HG03139 (cell line): ENCODE results near the gene S100A12.

Experiments
- ATAC-seq: cut with Tn5 transposase; IDR thresholded peaks from one replicate; pipeline ENCODE4 v1.9.1; 2021; ENCODE audit not compliant: unreplicated experiment

The S100A12 gene

DNA sequence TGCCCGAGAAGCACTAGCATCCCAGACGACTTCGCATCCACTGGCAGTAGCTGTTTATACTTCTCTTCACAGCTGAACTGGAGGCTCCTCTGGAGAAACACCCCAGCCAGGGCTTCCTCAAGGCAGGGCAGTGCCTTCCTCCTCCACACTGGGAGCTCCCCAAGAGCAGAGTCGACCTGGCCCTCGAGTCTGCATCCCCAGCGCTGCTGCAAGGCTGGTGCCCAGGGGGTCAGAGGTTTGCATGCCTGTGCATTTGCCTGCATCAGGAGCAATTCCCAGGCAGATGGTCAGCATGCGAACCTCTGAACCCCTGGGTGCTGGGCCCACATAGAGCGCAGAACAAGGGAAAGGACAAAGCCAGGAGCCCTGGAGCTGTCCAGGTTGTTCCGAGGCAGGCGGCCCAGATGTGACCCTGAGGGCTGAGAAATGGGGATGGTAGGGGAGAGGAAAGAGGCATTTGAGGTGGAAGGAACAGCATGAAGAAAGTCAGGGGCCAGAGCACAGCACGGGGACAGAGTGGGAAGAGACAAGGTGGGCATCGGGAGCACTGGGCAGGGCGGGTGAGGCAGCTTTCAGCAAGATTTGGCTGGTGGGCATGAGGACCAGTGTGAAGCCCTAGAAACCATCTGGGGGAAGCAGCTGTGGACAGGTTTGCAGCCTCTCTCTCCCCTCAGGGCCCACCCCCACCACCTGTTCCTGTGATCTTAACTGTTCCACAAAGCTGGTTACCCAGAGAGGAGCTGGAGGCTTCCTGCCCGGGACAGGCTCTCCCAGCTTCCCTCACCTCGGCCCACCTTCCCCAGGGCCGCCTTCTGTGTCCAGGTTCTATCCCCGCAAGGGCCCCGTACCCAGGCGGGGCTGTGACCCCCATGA, 21.9 kb upstream of the S100A12 start:
- no peak for ATAC-seq

DNA sequence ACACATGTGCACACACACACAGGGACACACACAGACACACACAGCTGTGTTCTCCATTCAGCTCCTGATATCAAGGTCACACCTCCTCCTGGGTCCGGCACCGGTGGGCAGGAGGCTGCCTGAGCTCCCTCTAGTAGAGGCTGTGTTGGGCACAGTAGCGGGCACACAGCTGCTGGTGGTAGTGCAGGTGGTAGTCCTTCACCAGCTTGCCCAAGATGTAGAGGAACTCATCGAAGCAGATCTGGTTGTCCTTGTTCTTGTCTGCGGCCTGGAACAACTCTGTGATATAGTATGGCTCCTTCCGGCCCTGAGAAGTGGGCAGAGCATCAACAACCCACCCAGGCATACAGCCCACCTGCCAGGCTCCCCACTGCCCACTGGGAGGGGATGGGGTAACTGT, 21.0 kb upstream of the S100A12 start:
- no peak for ATAC-seq

DNA sequence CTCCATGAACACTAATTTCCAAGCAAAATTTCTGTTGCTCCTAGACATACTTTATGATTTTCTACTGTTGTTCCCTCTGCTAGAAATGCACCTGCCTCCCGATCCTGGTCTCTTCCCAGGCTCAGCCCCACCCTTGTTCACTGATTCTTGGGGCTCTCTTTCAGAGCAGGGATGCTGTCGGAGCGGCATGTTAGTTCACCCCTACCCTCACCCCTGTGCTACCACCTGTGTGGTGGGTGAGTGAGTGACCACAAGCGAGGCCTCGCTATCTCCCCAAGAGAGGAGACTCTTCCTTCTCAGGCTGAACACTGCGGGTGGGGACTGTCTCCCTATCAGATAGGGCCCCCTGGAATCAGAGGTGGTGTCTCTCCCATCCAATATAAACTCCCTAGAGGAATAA, 20.4 kb upstream of the S100A12 start:
- no peak for ATAC-seq

DNA sequence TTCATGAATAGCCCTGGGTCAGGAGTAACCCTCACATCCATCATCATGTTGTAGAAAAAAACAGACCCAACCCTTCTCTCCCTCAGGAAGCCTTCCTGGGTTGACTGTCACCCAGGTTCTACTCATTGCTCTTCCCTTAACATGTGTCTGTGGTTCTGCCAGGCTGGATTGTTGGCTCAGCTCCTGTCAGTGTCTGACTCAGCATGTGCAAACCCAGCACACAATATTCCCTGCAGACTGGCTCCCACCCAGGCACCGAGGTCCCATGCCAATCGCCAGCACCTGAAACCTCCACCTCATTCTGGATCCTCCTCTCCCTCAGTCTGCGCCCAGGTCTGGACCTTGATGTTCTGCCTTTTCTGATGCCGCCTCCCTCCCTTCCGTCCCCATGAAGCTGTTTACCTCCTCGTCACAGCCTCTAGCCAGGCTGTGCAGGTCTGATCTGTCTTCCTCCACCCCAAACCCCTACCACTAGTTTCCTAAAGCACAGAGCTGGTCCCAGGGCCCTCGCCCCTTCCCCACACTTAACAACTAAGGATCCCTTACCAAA, 19.8 kb upstream of the S100A12 start:
- no peak for ATAC-seq

DNA sequence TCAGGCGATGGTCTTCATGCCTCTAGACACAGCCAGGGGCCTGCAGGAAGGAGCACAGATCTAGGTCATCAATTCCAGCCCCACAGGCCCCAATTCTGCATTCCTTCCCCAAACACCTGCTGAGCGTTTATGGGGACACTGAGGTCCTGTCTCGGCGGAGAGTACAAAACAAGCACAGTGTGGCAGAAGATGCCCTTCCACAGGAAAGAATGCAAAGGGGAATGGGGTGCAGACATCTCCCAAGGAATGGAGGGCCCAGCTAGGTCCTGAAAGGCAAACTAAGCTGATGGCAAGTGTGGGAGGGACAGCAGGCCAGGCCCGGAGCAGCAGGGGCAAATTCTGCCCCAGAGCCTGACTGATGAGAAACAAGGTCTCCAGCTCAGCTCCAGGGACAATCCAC, 19.0 kb upstream of the S100A12 start:
- no peak for ATAC-seq

DNA sequence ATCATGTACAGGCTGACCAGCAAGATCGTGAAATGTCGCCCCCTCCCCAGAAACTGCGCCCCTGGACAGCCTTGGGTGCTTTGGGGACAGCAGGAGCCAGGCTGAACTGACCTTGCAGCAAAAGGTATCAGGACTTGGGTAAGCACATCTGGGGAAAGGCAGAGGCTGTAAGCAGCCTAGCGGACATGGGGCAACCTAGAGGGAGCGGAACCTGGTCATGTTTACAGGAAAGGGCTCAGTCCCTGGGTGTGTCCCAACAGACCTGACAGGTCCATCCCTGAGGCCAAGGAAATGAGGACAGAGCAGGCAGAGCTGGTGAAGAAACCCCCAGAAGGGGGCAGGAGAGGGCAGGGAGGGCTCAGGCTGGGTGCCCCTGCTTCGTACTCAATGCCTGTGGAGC, 18.5 kb upstream of the S100A12 start:
- ATAC-seq = no peak

DNA sequence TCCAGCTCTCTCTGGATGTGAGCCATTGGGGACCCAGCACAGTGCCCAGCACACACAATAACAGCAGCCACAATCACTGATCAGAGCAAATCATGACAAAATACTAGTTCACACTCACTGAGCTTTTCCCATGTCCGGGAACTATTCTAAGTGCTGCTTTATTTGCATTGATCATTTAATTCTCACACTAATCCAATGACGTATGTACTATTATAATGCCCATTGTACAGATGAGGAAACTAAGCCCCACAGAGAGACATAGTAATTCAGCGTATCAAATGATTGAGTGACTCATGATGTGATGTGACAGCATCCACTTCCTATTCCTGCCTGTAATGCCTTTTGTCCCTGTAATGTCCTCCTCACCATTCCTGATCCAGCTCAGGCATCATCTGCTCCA, 17.4 kb upstream of the S100A12 start:
- no peak for ATAC-seq

DNA sequence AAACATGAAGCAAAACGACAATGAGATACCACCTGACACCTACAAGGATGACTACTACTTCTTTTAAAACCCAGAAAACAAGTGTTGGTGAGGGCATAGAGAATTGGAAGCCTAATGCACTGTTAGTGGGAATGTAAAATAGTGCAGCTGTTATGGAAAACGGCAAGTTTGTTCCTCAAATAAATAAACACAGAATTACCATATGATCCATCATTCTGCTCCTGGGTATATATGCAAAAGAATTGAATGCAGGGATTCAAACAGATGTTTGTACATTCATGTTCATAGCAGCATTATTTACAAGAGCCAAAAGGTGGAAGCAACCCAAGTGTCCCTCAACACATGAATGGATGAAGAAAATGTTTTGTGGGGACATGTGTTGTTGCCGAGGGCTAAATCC, 16.8 kb upstream of the S100A12 start:
- no peak for ATAC-seq

DNA sequence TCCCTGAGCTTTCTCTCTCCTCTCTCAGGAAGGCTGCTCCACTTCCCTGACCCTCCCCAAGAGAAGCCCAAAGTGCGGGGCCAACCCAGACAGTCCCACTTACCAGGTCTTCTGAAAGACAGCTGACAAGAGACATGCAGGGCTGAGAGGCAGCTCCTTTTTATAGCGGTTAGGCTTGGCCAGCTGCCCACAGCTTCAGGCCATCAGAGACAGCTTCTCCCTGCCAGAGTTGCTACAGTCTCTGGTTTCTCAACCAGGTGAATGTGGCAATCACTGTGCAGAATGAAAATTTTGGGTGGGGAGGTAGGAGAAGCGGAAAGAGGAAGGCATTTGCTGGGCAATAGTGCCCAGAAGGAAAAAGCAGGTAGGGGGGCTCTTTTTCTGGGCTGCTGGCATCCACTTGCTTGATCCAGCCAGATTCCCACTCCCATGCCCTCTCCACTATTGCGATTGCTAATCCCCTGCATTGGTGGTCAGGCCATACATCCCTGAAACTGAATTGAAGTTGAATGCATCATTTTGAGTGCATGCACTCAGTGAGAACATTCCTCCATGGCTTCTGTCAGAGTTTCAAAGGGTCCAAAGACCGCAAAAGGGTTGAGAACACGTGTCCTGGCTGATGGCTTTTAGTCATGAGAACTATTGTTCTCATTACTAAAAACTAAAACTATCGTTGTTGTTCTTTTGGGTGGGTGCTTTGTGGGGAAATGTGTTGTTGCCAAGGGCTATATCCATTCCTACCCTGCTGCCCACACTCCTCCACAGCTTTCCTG, 15.7 kb upstream of the S100A12 start, which contains the start of gene S100A8:
Gene S100A8 (minus strand): TSS at position 136 of the 773 bp plus-strand sequence. CDS start 538 bp downstream, outside the sequence.
- no peak for ATAC-seq

DNA sequence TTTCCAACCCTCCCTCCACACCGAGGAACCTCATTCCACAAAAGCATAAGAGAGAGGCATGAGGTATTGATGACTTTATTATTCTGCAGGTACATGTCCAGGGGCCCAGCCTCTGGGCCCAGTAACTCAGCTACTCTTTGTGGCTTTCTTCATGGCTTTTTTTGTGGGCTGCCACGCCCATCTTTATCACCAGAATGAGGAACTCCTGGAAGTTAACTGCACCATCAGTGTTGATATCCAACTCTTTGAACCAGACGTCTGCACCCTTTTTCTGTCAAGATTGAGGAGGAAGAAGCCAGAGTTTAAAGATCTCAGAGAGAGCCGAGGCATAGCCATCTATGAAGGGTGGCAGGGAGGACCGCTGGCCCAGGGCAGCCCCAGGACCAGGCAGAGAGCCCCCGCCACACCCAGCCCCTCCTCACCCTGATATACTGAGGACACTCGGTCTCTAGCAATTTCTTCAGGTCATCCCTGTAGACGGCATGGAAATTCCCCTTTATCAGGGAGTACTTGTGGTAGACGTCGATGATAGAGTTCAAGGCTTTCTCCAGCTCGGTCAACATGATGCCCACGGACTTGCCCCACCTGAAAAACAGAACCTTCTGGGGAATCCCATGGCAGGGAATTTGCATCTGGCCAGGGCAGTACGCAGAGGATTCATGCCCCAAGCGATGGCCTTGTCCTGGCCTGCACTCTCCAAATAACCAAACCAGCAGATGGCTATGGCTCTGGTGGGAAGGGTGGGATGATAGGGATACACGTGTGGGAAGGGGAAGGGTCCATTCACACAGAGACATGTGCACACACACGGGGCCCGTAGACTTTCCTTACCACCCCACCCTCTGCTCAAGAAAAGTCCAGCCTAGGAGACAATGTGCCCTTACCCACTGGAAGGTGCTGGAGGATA, 14.8 kb upstream of the S100A12 start:
- no peak for ATAC-seq

DNA sequence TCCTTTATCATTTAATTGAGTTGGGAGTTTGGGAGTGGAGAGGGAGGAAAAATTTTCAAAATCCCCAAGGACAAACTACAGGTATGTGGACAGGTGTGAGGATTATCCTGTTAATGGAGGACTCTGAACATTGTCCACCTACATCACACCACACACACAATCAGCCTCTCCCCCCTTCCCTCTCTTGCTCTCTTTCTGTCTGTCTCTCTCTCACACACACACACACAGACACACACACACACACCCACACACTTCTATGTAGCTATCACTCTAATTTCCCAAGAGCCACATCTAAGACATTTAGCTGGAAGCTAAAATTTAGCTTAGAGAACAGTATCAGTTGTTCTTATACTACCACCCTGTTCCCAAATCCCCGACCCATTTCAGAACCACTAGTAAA, 14.0 kb upstream of the S100A12 start:
- ATAC-seq = no peak

DNA sequence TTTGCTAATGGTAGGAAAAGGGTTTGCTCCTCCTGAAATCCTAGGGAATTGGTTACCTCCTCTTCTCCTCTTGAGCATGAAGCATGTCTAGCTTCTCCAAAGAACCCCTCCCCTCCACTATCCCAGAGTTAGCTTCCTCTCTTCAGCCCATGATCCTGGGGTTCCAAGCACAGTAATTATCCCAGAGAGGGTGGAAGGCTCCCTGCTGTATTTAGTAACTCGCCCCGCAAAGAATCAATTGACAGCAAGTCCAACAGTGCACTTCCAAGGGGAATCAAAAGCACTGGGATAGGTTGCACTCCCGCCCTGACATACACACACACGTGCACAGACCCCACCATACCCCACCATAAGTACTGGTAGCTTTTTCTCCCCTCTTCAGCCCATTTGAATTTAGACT, 12.4 kb upstream of the S100A12 start:
- ATAC-seq = no peak

DNA sequence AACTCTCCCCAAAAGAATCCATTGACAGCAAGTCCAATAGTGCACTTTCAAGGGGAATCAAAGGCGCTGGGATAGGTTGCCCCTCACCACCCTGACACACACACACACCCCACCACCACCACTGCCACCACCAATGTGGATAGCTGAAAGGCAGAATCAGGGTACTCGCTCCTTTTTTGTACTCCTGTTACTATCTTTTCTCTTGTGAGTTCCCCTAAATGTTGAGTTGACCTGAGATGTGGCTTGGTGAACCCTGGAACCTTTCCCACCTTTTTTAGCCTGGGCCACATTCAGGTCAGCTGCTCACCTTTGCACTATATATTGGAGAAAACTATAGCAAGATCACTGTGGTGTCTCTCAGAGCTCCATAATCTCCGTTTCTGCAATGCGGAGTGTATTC, 11.6 kb upstream of the S100A12 start:
- no peak for ATAC-seq

DNA sequence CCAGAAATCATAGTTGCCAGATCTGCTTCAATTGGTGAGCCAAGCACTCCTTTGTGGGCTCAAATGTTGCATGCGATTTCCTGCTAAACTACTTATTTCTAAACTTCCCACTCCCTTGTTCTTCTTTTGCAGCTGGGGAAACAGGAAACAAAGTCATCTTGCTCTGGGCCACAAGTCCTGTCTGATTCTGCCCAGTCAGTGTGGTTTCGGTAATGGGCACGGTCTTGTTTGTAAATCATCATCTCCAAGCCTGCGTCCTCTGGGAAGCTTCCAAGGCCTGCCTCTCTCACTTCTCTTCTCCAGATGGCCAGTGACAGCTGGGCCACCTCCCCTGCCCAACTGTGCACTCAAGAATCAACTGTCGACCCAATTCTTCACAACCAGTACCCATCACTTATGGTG, 11.1 kb upstream of the S100A12 start:
- ATAC-seq = no peak

DNA sequence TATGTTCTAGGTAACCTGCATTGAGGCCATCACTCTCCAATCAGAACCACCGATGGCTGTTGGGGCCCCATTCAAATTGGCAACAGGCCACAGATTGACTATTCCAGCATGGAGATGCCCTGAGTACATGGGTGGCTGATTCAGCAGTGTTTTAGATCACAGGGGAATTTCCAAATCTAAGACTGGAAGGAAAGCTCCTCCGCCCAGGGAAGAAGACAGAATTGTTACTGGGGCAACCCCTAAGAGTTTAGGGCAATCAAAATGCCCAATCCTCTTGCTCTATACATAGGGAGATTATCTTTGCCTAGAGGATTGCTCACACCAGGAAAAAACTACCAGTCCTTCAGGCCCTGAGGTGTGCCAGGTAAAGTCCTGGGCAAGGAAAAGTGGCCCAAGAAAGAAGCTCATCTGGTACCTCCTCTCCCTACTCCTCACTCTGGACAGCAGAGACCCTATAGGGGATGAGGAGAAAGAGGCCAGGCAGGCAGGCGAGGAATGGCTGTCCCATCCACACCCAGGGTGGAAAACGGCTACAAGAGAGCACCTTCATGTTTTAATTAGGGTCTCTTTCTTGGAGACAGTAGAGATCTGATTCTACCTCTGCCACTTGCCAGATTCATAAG, 9.6 kb upstream of the S100A12 start:
- no peak for ATAC-seq

DNA sequence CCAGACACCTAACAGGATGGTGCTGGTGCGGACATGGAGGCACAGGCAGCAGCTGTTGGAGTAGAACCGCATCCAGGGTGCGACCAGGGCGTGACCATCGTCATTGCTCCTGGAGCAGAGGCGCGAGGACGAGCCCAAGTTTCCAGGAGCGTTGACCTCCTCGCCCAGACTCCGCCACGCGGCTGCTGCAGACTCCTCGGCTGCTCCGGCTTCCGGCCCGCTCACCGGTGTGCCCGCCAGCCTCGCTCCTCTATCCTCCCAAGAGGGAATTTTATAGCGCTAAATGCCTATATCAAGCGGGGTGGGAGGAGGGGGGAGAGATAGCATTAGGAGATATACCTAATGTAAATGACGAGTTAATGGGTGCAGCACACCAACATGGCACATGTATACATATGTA, 5.3 kb upstream of the S100A12 start:
- ATAC-seq = no peak

DNA sequence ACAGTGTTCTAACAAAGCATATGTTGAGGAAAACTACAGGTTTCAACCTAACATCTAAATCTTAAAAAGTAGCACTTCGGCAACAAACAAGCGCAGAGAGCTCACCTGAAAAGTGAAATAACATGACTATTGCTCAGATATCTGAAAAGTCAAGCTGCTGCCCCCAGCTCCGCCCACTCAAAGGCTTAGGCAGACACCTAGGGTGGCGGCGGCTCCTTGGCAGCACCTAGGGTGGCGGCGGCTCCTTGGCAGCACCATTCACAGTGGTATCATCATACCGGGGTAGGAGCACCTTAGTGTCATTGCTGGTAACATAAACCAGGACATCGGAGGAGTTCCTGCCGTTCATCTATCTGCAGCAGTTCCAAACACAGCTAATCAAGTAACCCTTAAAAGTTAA, 4.2 kb upstream of the S100A12 start:
- ATAC-seq = no peak

DNA sequence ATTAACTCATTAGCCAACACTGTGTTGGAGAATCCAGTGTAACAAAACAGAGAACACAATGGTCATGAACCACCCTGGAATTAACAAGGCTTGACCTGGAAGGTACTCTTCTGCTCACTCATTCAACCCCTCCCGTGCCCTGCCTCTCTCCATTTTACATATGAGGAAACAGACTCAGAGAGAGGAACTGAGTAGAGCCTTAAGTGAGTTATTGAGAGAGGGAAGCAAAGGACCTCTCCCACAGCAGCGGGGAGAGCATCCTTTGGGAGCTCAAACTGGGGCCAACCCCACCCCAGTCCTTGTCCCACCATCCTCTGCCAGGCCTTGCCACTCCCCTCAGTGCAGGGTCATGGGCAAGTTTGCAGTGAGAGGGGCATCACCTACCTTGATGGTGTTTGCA, 1.4 kb downstream of the S100A12 start:
- no peak for ATAC-seq

DNA sequence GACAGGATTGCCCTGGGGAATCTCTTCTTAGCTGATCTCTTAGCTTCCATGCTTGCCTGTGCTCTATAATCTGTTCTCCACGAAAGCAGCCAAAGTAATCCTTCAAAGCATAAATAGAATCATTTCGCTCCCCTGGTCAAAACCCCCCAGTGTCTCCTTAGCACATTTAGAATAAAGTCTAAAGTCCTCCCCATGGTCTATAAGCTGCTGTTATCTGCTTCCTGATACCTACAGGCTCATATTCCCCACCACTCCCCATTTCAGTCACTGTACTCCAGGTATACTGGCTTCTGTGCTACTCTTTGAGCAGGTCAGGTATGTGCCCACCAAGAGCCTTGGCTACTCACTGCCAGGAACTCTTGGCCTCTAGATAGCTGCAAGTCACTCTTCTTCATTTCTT, 2.9 kb downstream of the S100A12 start:
- no peak for ATAC-seq

DNA sequence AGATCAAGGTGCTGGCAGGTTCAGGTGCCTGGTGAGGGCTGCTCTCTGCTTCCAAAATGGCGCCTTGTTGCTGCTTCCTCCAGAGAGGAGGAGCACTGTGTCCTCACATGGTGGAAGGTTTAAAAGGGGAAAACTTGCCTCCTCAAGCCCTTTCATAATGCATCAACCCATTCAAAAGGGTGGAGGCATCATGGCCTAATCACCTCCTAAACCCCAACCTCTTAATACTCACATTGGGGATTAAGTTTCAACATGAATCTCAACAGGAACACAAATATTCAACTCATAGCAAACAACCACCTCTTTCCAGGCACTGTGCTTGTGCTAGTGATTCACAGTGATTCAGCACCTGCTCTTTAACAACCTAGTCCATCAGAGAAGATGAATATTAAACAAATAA, 4.2 kb downstream of the S100A12 start:
- ATAC-seq = no peak

DNA sequence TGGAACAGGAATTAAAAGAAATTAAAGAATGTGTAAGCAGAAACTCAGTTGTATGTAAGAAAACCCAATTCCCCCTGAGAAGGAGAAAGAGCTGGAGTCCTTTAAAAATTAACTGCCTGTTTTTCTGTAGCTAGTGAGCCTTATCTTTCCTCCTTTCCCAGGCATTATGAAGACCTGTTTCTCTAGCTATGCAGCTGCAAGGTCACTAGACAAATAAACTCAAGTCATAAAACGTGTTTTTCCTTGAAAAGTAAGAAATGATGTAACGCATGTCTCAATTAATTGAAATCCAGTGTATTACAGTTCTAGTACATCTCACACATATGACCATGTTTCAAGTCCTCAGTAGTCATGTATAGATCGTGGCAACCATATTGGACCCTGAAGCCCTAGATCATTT, 5.3 kb downstream of the S100A12 start:
- no peak for ATAC-seq
